IMR-90 (cell line): ENCODE results near the gene USF1. TPM values are rescaled to one million over a fixed set of nuclear protein-coding genes. Genes with fewer than 3 reads are reported as not detected.

Experiments
- ATAC-seq: fragments of 200-7000 bp; cut with Tn5 transposase; 2 replicates; pipeline ENCODE4 v1.9.1; 2020; ENCODE audit warnings: low read depth, mild to moderate bottlenecking, moderate library complexity
- BruUV-seq: library from RNA; stranded (reverse); fragments of 400-500 nt; replicated peaks from 2 replicates; lab custom pipeline; 2021; lab: Mats Ljungman, UMichigan
- CTCF ChIA-PET: fragments of 300-600 bp; formaldehyde crosslinking; extraction: SDS; loops from one replicate; lab custom pipeline; 2021; ENCODE audit warnings: antibody characterized with exemption; lab: Yijun Ruan, JAX
- POLR2A ChIA-PET: fragments of 300-600 bp; sonication (Branson Sonifier 250); formaldehyde crosslinking; loops from one replicate; lab custom pipeline; 2022; ENCODE audit warnings: antibody characterized with exemption; ENCODE audit not compliant: unreplicated experiment; lab: Charles Lee
- DNase-seq: peaks from one replicate; pipeline ENCODE4 v3.0.0; 2013
- H2AFZ ChIP-seq: replicated peaks from 2 replicates; pipeline ENCODE3; 2013; ENCODE audit warnings: low read length, mild to moderate bottlenecking; ENCODE audit not compliant: poor library complexity
- H2AK5ac ChIP-seq: 2 replicates; pipeline ENCODE4 v1.6.1; 2013; ENCODE audit warnings: low read depth, low read length, inconsistent platforms
- H2AK9ac ChIP-seq: replicated peaks from 2 replicates; pipeline ENCODE3; 2013; ENCODE audit warnings: mild to moderate bottlenecking, low read depth, low read length, moderate library complexity; ENCODE audit not compliant: poor library complexity
- H2BK120ac ChIP-seq: 2 replicates; pipeline ENCODE4 v1.6.1; 2013; ENCODE audit warnings: low read depth, low read length, inconsistent platforms
- H2BK15ac ChIP-seq: 3 replicates; pipeline ENCODE4 v1.6.1; 2013; ENCODE audit warnings: low read depth, low read length, inconsistent platforms
- H2BK20ac ChIP-seq: 2 replicates; pipeline ENCODE4 v1.6.1; 2013; ENCODE audit warnings: low read depth, mild to moderate bottlenecking, inconsistent platforms, low read length, moderate library complexity
- H2BK5ac ChIP-seq: 2 replicates; pipeline ENCODE4 v1.6.1; 2013; ENCODE audit warnings: mild to moderate bottlenecking, low read depth, low read length, inconsistent platforms; ENCODE audit not compliant: poor library complexity, severe bottlenecking
- H3K14ac ChIP-seq: replicated peaks from 2 replicates; pipeline ENCODE4 v1.6.1; 2013; ENCODE audit warnings: low read depth, low read length, inconsistent platforms
- H3K18ac ChIP-seq: 2 replicates; pipeline ENCODE4 v1.6.1; 2013; ENCODE audit warnings: low read depth, low read length, control low read depth
- H3K23ac ChIP-seq: 2 replicates; pipeline ENCODE4 v1.6.1; 2013; ENCODE audit warnings: low read depth, low read length, inconsistent platforms
- H3K27ac ChIP-seq: 2 replicates; pipeline ENCODE4 v1.5.1; 2013; ENCODE audit warnings: mild to moderate bottlenecking, control low read depth, low read length; ENCODE audit not compliant: insufficient read depth
- H3K27me3 ChIP-seq: 2 replicates; pipeline ENCODE4 v1.6.1; 2013; ENCODE audit warnings: low read length; ENCODE audit not compliant: control insufficient read depth, insufficient read depth
- H3K36me3 ChIP-seq: 2 replicates; pipeline ENCODE4 v1.6.1; 2013; ENCODE audit warnings: low read length, mixed read lengths; ENCODE audit not compliant: control insufficient read depth, insufficient read depth
- H3K4ac ChIP-seq: 2 replicates; pipeline ENCODE4 v1.6.1; 2013; ENCODE audit warnings: low read depth, low read length, inconsistent platforms
- H3K4me1 ChIP-seq: 2 replicates; pipeline ENCODE4 v1.6.1; 2013; ENCODE audit warnings: low read length, mixed read lengths; ENCODE audit not compliant: control insufficient read depth, insufficient read depth
- H3K4me2 ChIP-seq: 2 replicates; pipeline ENCODE4 v1.6.1; 2013; ENCODE audit warnings: low read depth, mild to moderate bottlenecking, control low read depth, low read length, moderate library complexity
- H3K4me3 ChIP-seq: 2 replicates; pipeline ENCODE4 v1.5.1; 2013; ENCODE audit warnings: low read depth, mild to moderate bottlenecking, control low read depth, low read length, moderate library complexity; ENCODE audit not compliant: insufficient read depth
- H3K56ac ChIP-seq: 2 replicates; pipeline ENCODE4 v1.6.1; 2013; ENCODE audit warnings: low read length, inconsistent platforms; ENCODE audit not compliant: insufficient read depth; ENCODE audit errors: extremely low read depth
- H3K79me1 ChIP-seq, 2 experiments: 2 replicates each; pipeline ENCODE4 v1.6.1; 2013; ENCODE audit warnings: low read length in 2 of 2, inconsistent platforms in 1 of 2, low read depth in 1 of 2
- H3K9ac ChIP-seq: 2 replicates; pipeline ENCODE4 v1.6.1; 2013; ENCODE audit warnings: low read depth, low read length, control low read depth
- H3K9me1 ChIP-seq: 2 replicates; pipeline ENCODE4 v1.6.1; 2013; ENCODE audit warnings: low read length, inconsistent platforms; ENCODE audit not compliant: insufficient read depth
- H3K9me3 ChIP-seq: 2 replicates; pipeline ENCODE4 v1.6.1; 2013; ENCODE audit warnings: low read length; ENCODE audit not compliant: control insufficient read depth, insufficient read depth
- H4K20me1 ChIP-seq: 2 replicates; pipeline ENCODE4 v1.6.1; 2013; ENCODE audit warnings: low read length, inconsistent platforms; ENCODE audit not compliant: insufficient read depth
- H4K5ac ChIP-seq: 2 replicates; pipeline ENCODE4 v1.6.1; 2013; ENCODE audit warnings: mild to moderate bottlenecking, low read depth, low read length, control low read depth
- H4K8ac ChIP-seq, 2 experiments: 2 replicates each; pipeline ENCODE4 v1.6.1; 2013; ENCODE audit warnings: low read depth in 2 of 2, low read length in 2 of 2, control low read depth in 1 of 2, inconsistent platforms in 1 of 2
- H4K91ac ChIP-seq: 2 replicates; pipeline ENCODE4 v1.6.1; 2013; ENCODE audit warnings: low read depth, low read length, inconsistent platforms; ENCODE audit not compliant: insufficient read depth
- BHLHE40 ChIP-seq: fragments of 150-350 bp; IDR thresholded peaks from 2 replicates; pipeline ENCODE4 v1.6.1; 2016; ENCODE audit warnings: mild to moderate bottlenecking, low read depth, low read length
- CEBPB ChIP-seq: IDR thresholded peaks from 2 replicates; pipeline ENCODE4 v1.6.1; 2012; ENCODE audit warnings: low read depth, low read length, improper control_type of control experiment
- FOS ChIP-seq: fragments of 150-350 bp; IDR thresholded peaks from 2 replicates; pipeline ENCODE4 v1.6.1; 2016; ENCODE audit warnings: low read depth, low read length
- NFE2L2 ChIP-seq: fragments of 150-350 bp; IDR thresholded peaks from 2 replicates; pipeline ENCODE4 v1.6.1; 2016; ENCODE audit warnings: low read depth, mild to moderate bottlenecking, low read length
- RAD21 ChIP-seq: IDR thresholded peaks from 2 replicates; pipeline ENCODE4 v1.6.1; 2012; ENCODE audit warnings: low read length, improper control_type of control experiment
- RCOR1 ChIP-seq: IDR thresholded peaks from 2 replicates; pipeline ENCODE4 v1.6.1; 2012; ENCODE audit warnings: mild to moderate bottlenecking, low read length, improper control_type of control experiment; ENCODE audit not compliant: insufficient replicate concordance
- SMC3 ChIP-seq: fragments of 150-350 bp; IDR thresholded peaks from 2 replicates; pipeline ENCODE4 v1.6.1; 2016; ENCODE audit warnings: low read depth, mild to moderate bottlenecking, antibody characterized with exemption, low read length, moderate library complexity
- WGBS, 2 experiments: methylation state at CpG; one replicate each; pipeline versions ENCODE4 v1.1.5 to v1.1.7; 2013; ENCODE audit warnings: missing lambda C conversion rate in 2 of 2; ENCODE audit not compliant: insufficient read length in 1 of 2; ENCODE audit errors: extremely low coverage in 2 of 2; 5-methylcytosine and 5-hydroxymethylcytosine counted together
- dilution Hi-C: fragments of 300-500 bp; cut with HindIII; formaldehyde crosslinking; loops from one replicate; pipeline ENCODE4 v1.14.3; 2018; ENCODE audit warnings: low sequenced_read_pairs; ENCODE audit not compliant: unreplicated experiment
- in situ Hi-C: fragments of 300-500 bp; cut with MboI; formaldehyde crosslinking; loops from 3 replicates; pipeline ENCODE4 v1.14.3; 2019; ENCODE audit warnings: low sequenced_read_pairs, inconsistent platforms, mixed read lengths
- intact Hi-C: fragments of 100-400 bp; cut with micrococcal nuclease; formaldehyde crosslinking; loops from 2 replicates; pipeline ENCODE4 v1.10.0; 2022
- polyA plus RNA-seq, 3 experiments: library from polyadenylated mRNA; depleted of rRNA; stranded (reverse); fragments of >200 nt; gene quantifications; 2 replicates each; pipeline ENCODE4 v1.2.3, GENCODE V29; 2012; ENCODE audit warnings: low replicate concordance in 1 of 3
- total RNA-seq: library from RNA; depleted of rRNA; stranded (reverse); fragments of >200 nt; gene quantifications from 2 replicates; pipeline ENCODE4 v1.2.3, GENCODE V29; 2012
- TF ChIP-seq, protein P1 (sequence below): fragments of 150-350 bp; IDR thresholded peaks from 2 replicates; pipeline ENCODE4 v1.6.1; 2016; ENCODE audit warnings: low read depth, mild to moderate bottlenecking, low read length, moderate library complexity, borderline replicate concordance
- TF ChIP-seq, protein P2 (sequence below): conservative IDR thresholded peaks from 2 replicates; pipeline ENCODE4 v1.5.1; 2012; ENCODE audit warnings: mild to moderate bottlenecking, low read depth, low read length, improper control_type of control experiment
- TF ChIP-seq, protein P3 (sequence below): fragments of 150-350 bp; IDR thresholded peaks from 2 replicates; pipeline ENCODE4 v1.6.1; 2017; ENCODE audit warnings: mild to moderate bottlenecking, antibody characterized with exemption, low read length, low read depth

Gene USF1
- total and polyA plus RNA-seq, 2 of the 4 experiments (the other 2 are of a cell fraction) = 37.1 to 78.9 TPM

GRCh38 chr1:161021165-161021969 lies 24.4 kb downstream of the USF1 start:
- Histone ChIP-seq H3K9me1 (peaks cover 6% of the 10 kb centered on the region; the same call in 1 of the 2 replicates), H4K91ac (no peak overlapping the region), H3K18ac (no peak overlapping the region), H3K4ac (no peak overlapping the region), H3K79me1 (no peaks in the 10 kb centered on the region), H2AK5ac (no peak overlapping the region), H3K9ac (no peak overlapping the region), H4K20me1 (no peaks in the 10 kb centered on the region), H3K23ac (no peak overlapping the region), H2BK15ac (no peak overlapping the region), H2BK5ac (no peak overlapping the region), H4K5ac (no peak overlapping the region), H3K4me2 (peak overlapping the region; percentile 99), H3K4me1 (peaks cover 3% of the 10 kb centered on the region; the same call in 1 of the 2 replicates), H2BK20ac (no peak overlapping the region), H3K14ac (no peak overlapping the region), H2BK120ac (no peak overlapping the region), H2AK9ac (no peak overlapping the region), H3K4me3 (peak overlapping the region; percentile 58), H3K27ac (no peak overlapping the region), H3K56ac (no peak overlapping the region), H3K27me3 (peaks cover 28% of the 10 kb centered on the region), H4K8ac (no peak overlapping the region), H3K9me3 (no peaks in the 10 kb centered on the region), H2AFZ (peak overlapping the region; percentile 92), H3K36me3 (no peaks in the 10 kb centered on the region)
- intact Hi-C loops = no loop called here
- DNase-seq (peak; percentile 20), ATAC-seq (peak; percentile 67)
- TF ChIP-seq, protein P1, sequence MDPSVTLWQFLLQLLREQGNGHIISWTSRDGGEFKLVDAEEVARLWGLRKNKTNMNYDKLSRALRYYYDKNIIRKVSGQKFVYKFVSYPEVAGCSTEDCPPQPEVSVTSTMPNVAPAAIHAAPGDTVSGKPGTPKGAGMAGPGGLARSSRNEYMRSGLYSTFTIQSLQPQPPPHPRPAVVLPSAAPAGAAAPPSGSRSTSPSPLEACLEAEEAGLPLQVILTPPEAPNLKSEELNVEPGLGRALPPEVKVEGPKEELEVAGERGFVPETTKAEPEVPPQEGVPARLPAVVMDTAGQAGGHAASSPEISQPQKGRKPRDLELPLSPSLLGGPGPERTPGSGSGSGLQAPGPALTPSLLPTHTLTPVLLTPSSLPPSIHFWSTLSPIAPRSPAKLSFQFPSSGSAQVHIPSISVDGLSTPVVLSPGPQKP = no peak
- no peak for TF ChIP-seq RAD21
- TF ChIP-seq FOS = no peak
- no peak for TF ChIP-seq RCOR1
- no peak for TF ChIP-seq NFE2L2
- TF ChIP-seq SMC3 = no peak
- TF ChIP-seq CEBPB = no peak
- TF ChIP-seq, protein P2, sequence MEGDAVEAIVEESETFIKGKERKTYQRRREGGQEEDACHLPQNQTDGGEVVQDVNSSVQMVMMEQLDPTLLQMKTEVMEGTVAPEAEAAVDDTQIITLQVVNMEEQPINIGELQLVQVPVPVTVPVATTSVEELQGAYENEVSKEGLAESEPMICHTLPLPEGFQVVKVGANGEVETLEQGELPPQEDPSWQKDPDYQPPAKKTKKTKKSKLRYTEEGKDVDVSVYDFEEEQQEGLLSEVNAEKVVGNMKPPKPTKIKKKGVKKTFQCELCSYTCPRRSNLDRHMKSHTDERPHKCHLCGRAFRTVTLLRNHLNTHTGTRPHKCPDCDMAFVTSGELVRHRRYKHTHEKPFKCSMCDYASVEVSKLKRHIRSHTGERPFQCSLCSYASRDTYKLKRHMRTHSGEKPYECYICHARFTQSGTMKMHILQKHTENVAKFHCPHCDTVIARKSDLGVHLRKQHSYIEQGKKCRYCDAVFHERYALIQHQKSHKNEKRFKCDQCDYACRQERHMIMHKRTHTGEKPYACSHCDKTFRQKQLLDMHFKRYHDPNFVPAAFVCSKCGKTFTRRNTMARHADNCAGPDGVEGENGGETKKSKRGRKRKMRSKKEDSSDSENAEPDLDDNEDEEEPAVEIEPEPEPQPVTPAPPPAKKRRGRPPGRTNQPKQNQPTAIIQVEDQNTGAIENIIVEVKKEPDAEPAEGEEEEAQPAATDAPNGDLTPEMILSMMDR = no peak
- no peak for TF ChIP-seq BHLHE40
- TF ChIP-seq, protein P3, sequence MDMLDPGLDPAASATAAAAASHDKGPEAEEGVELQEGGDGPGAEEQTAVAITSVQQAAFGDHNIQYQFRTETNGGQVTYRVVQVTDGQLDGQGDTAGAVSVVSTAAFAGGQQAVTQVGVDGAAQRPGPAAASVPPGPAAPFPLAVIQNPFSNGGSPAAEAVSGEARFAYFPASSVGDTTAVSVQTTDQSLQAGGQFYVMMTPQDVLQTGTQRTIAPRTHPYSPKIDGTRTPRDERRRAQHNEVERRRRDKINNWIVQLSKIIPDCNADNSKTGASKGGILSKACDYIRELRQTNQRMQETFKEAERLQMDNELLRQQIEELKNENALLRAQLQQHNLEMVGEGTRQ = no peak
- CTCF ChIA-PET = interaction anchor here (1.3 kb wide), 1 partner anchor 24 kb away, joined by 5 read pairs; no protein-coding TSS in a partner anchor
- BruUV-seq = no TSS peak
- in situ Hi-C loops = no loop called here
- 0% methylated on average over 9 of the region's 34 CpGs; no CpG with 5 or more reads in 1 of the 2 experiments for WGBS, 2 experiments
- POLR2A ChIA-PET = no interaction called here
- dilution Hi-C loops = no loop called here
